ENCODE results near the gene NMNAT2.

The NMNAT2 gene

DNA sequence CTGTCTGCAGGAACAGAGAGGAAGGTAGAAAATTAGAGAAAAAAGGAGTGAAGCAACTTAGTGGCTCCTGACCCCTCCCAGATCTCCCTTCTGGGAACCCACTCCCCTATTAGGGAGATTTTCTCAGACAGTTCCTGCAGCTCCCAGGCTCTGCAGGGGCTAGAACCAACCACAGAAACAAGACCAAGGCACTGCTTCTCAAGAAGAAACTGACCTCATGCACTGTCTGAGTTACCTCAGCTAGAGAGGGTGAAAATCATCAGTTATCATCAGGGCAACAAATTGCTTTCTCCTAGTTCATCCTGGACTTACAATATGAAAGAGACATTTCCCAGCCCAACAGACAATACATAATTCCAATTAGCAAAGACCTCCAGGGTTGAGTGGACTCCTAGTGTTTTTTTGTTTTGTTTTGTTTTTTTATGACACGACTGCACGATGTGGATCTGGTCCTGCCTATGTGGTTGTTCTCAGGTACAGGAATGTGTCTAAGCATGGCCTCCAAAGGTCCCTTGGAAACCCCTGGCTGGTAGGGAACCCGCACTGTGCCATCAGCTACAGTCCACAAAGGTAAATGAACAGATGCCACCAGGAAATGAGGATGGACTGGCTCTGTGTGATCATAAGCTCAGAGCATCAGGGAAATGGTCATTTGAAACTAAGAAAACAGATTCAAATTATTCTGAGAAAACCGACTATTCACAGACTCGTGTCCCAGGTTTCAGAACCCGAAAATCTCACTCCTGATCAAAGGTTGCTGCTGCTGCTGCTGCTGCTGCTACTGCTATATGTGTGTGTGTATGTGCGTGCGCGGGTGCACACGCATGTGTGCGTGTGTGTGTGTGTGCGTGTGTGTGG lies 166.8 kb downstream of the NMNAT2 start:
- H2BK120ac ChIP-seq (ENCODE audit: low read depth, low read length), result no peak overlapping the region
- no peak overlapping the region for H3K4me3 ChIP-seq (ENCODE audit: low read length)
- no peak overlapping the region for H3K4me2 ChIP-seq (ENCODE audit: low read length)
- H3K4ac ChIP-seq (ENCODE audit: low read depth, low read length), result no peak overlapping the region
- H3K23ac ChIP-seq (ENCODE audit: low read length), result no peak overlapping the region
- H4K8ac ChIP-seq (ENCODE audit: low read depth, low read length), result no peak overlapping the region
- H2BK5ac ChIP-seq (ENCODE audit: low read length), result no peak overlapping the region
- no peaks in the 10 kb centered on the region for H3K79me1 ChIP-seq (ENCODE audit: low read length)
- H3K18ac ChIP-seq (ENCODE audit: low read length), result no peak overlapping the region
- no peak overlapping the region for H2BK15ac ChIP-seq (replicated peaks; ENCODE audit: low read depth)
- H3K56ac ChIP-seq (ENCODE audit: low read length), result no peak overlapping the region
- no CpG with 5 or more reads among the region's 12 CpGs for WGBS (ENCODE audit: extremely low coverage, insufficient coverage, low lambda C conversion rate)
- H3K9ac ChIP-seq (ENCODE audit: low read length), result no peak overlapping the region
- no peaks in the 10 kb centered on the region for H3K36me3 ChIP-seq (ENCODE audit: control insufficient read depth, insufficient read depth, low read length)
- no peaks in the 10 kb centered on the region for H3K4me1 ChIP-seq (ENCODE audit: control insufficient read depth, low read depth, low read length)
- DNase-seq, result no peak
- no peaks in the 10 kb centered on the region for H3K27me3 ChIP-seq (ENCODE audit: insufficient read depth, low read length, poor library complexity)
- no peak overlapping the region for H4K5ac ChIP-seq (ENCODE audit: low read length)
- no peak overlapping the region for H3K27ac ChIP-seq (ENCODE audit: low read depth, low read length)
- no peak overlapping the region for H2AK5ac ChIP-seq (ENCODE audit: low read length)
- no peaks in the 10 kb centered on the region for H3K79me2 ChIP-seq (ENCODE audit: control insufficient read depth, insufficient read depth, low read length)

DNA sequence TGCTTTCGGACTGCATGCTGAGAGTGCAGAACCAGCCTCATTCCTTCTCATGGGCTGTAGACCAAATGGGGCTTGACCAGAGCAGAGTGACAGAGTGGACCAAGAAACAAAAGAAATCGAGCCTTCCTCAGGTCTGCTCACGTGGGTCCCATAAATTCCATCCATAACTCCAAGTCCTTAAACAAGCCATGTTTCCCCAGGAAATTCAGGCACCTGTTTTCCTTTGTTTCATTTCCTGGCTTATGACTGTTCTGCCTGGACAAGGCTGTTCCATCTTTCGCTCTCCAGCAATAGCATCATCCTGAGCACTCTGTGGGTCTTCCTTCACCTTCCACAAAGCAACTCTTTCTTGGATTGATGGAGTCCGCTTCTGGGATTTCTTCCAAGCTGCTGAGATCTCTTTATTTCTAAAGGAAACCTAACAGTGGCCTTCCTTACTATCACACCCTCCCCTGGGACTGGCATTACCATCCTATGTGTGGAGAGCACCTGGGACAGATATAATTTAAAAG lies 168.2 kb downstream of the NMNAT2 start:
- Histone ChIP-seq H3K79me2 (ENCODE audit: control insufficient read depth, insufficient read depth, low read length) (no peaks in the 10 kb centered on the region), H3K79me1 (ENCODE audit: low read length) (no peaks in the 10 kb centered on the region), H3K27ac (ENCODE audit: low read depth, low read length) (no peak overlapping the region), H3K36me3 (ENCODE audit: control insufficient read depth, insufficient read depth, low read length) (no peaks in the 10 kb centered on the region), H2AK5ac (ENCODE audit: low read length) (no peak overlapping the region), H3K23ac (ENCODE audit: low read length) (no peak overlapping the region), H3K18ac (ENCODE audit: low read length) (no peak overlapping the region), H2BK5ac (ENCODE audit: low read length) (no peak overlapping the region), H3K4me3 (ENCODE audit: low read length) (no peak overlapping the region), H3K9ac (ENCODE audit: low read length) (no peak overlapping the region), H4K8ac (ENCODE audit: low read depth, low read length) (no peak overlapping the region), H3K27me3 (ENCODE audit: insufficient read depth, low read length, poor library complexity) (no peaks in the 10 kb centered on the region), H3K4ac (ENCODE audit: low read depth, low read length) (no peak overlapping the region), H4K5ac (ENCODE audit: low read length) (no peak overlapping the region), H3K56ac (ENCODE audit: low read length) (no peak overlapping the region), H3K4me1 (ENCODE audit: control insufficient read depth, low read depth, low read length) (no peaks in the 10 kb centered on the region), H2BK15ac (replicated peaks; ENCODE audit: low read depth) (no peak overlapping the region), H3K4me2 (ENCODE audit: low read length) (no peak overlapping the region), H2BK120ac (ENCODE audit: low read depth, low read length) (no peak overlapping the region)
- DNase-seq, result no peak
- WGBS (ENCODE audit: extremely low coverage, insufficient coverage, low lambda C conversion rate), result no CpG with 5 or more reads among the region's 5 CpGs

DNA sequence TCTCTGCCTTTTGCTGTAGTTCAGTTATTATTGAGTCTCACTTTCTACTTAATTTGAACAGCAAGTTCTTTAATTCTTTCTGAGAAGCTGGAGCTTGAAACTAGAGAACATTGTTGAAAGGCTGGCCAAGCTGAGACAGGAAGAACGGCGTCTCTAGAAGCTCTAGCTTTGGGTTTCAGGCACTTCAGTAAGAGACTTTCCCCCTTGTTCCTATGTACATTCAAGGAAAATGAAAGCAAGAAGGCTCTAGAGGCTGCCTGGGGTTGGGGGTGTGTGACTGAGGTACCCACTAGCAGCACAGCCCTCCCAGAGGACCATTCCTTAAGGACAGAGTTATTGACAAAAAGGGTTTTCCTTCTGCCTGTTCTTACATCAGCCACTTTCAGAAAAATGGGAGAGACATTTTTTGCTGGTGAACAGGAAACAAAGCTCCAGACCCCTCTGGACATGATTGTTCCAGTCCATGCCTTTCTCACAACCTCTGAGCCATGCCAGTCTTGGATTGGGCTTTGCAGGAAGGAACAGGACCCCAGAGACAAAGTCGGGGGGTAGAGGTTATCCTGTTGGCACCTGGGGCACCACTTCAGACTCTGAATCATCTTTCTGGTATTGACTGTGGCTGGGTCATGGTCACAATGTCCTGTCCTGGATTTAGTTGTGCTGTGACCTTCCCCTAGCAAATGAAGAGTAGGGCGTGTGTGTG lies 169.0 kb downstream of the NMNAT2 start:
- Histone ChIP-seq H3K18ac (ENCODE audit: low read length) (no peak overlapping the region), H3K9ac (ENCODE audit: low read length) (no peak overlapping the region), H2AK5ac (ENCODE audit: low read length) (no peak overlapping the region), H3K56ac (ENCODE audit: low read length) (no peak overlapping the region), H3K4me2 (ENCODE audit: low read length) (no peak overlapping the region), H3K27me3 (ENCODE audit: insufficient read depth, low read length, poor library complexity) (no peaks in the 10 kb centered on the region), H4K5ac (ENCODE audit: low read length) (no peak overlapping the region), H3K27ac (ENCODE audit: low read depth, low read length) (no peak overlapping the region), H3K23ac (ENCODE audit: low read length) (no peak overlapping the region), H3K4ac (ENCODE audit: low read depth, low read length) (no peak overlapping the region), H3K36me3 (ENCODE audit: control insufficient read depth, insufficient read depth, low read length) (no peaks in the 10 kb centered on the region), H3K79me1 (ENCODE audit: low read length) (no peaks in the 10 kb centered on the region), H2BK15ac (replicated peaks; ENCODE audit: low read depth) (no peak overlapping the region), H2BK120ac (ENCODE audit: low read depth, low read length) (no peak overlapping the region), H3K79me2 (ENCODE audit: control insufficient read depth, insufficient read depth, low read length) (no peaks in the 10 kb centered on the region), H3K4me1 (ENCODE audit: control insufficient read depth, low read depth, low read length) (no peaks in the 10 kb centered on the region), H3K4me3 (ENCODE audit: low read length) (no peak overlapping the region), H2BK5ac (ENCODE audit: low read length) (no peak overlapping the region), H4K8ac (ENCODE audit: low read depth, low read length) (no peak overlapping the region)
- DNase-seq, result no peak
- no CpG with 5 or more reads among the region's 4 CpGs for WGBS (ENCODE audit: extremely low coverage, insufficient coverage, low lambda C conversion rate)

DNA sequence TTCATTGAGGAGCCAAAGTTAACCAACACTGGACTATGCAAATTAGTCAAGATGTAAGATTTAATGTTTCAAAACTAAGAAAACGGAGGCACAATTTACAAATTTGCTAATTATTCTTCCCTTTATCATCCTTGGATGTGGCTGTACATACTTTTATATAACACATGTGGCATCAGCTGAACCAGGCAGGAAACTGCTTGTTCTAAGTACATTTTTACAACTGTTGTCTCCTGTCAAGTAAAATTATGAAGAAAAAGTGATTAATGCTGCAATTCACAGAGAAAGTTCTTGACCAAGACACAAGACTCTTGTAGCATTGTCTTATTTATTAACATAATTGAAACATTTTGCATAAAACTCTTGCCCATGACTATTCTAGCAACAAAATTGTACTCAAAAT lies 170.2 kb downstream of the NMNAT2 start:
- no peaks in the 10 kb centered on the region for H3K4me1 ChIP-seq (ENCODE audit: control insufficient read depth, low read depth, low read length)
- no peak overlapping the region for H3K56ac ChIP-seq (ENCODE audit: low read length)
- H3K36me3 ChIP-seq (ENCODE audit: control insufficient read depth, insufficient read depth, low read length), result no peaks in the 10 kb centered on the region
- no peak for DNase-seq
- no peak overlapping the region for H2BK120ac ChIP-seq (ENCODE audit: low read depth, low read length)
- no CpG with 5 or more reads among the region's 1 CpG for WGBS (ENCODE audit: extremely low coverage, insufficient coverage, low lambda C conversion rate)
- H2BK15ac ChIP-seq (replicated peaks; ENCODE audit: low read depth), result no peak overlapping the region
- no peaks in the 10 kb centered on the region for H3K79me2 ChIP-seq (ENCODE audit: control insufficient read depth, insufficient read depth, low read length)
- H3K4me2 ChIP-seq (ENCODE audit: low read length), result no peak overlapping the region
- no peak overlapping the region for H3K18ac ChIP-seq (ENCODE audit: low read length)
- H3K27me3 ChIP-seq (ENCODE audit: insufficient read depth, low read length, poor library complexity), result no peaks in the 10 kb centered on the region
- no peak overlapping the region for H3K9ac ChIP-seq (ENCODE audit: low read length)
- H4K5ac ChIP-seq (ENCODE audit: low read length), result no peak overlapping the region
- no peak overlapping the region for H4K8ac ChIP-seq (ENCODE audit: low read depth, low read length)
- no peak overlapping the region for H3K4ac ChIP-seq (ENCODE audit: low read depth, low read length)
- no peaks in the 10 kb centered on the region for H3K79me1 ChIP-seq (ENCODE audit: low read length)
- H2AK5ac ChIP-seq (ENCODE audit: low read length), result no peak overlapping the region
- H3K27ac ChIP-seq (ENCODE audit: low read depth, low read length), result no peak overlapping the region
- no peak overlapping the region for H3K4me3 ChIP-seq (ENCODE audit: low read length)
- H3K23ac ChIP-seq (ENCODE audit: low read length), result no peak overlapping the region
- H2BK5ac ChIP-seq (ENCODE audit: low read length), result no peak overlapping the region

DNA sequence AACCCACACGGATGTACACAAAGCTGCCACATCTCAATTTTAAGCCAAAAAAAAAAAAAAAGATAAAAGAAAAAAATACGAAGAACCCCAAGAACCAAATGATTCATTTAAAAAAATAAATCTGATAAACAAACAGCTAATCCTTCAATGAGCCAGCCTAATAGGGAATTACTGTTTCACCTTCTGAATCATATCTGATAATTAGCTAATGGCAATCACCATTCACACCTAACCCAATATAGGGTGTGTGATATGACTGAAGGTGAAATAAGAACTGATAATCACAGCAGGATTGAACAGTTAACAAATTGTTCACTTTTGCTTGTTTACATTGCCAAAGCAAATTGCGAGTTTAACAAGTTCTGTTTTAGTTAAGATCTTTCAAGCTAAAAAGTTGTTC lies 170.7 kb downstream of the NMNAT2 start:
- Histone ChIP-seq H3K18ac (ENCODE audit: low read length) (no peak overlapping the region), H3K27me3 (ENCODE audit: insufficient read depth, low read length, poor library complexity) (no peaks in the 10 kb centered on the region)

More for the DNA sequence above, 170.7 kb downstream of the NMNAT2 start:
- WGBS (ENCODE audit: extremely low coverage, insufficient coverage, low lambda C conversion rate), result no CpG with 5 or more reads among the region's 3 CpGs
- H4K8ac ChIP-seq (ENCODE audit: low read depth, low read length), result no peak overlapping the region
- H3K4me3 ChIP-seq (ENCODE audit: low read length), result no peak overlapping the region
- H3K27ac ChIP-seq (ENCODE audit: low read depth, low read length), result no peak overlapping the region
- no peaks in the 10 kb centered on the region for H3K79me2 ChIP-seq (ENCODE audit: control insufficient read depth, insufficient read depth, low read length)
- no peak overlapping the region for H2AK5ac ChIP-seq (ENCODE audit: low read length)
- H3K56ac ChIP-seq (ENCODE audit: low read length), result no peak overlapping the region
- H4K5ac ChIP-seq (ENCODE audit: low read length), result no peak overlapping the region
- no peak overlapping the region for H3K9ac ChIP-seq (ENCODE audit: low read length)
- H2BK120ac ChIP-seq (ENCODE audit: low read depth, low read length), result no peak overlapping the region
- no peak for DNase-seq
- H3K4ac ChIP-seq (ENCODE audit: low read depth, low read length), result no peak overlapping the region
- no peak overlapping the region for H3K23ac ChIP-seq (ENCODE audit: low read length)
- H3K4me1 ChIP-seq (ENCODE audit: control insufficient read depth, low read depth, low read length), result no peaks in the 10 kb centered on the region
- no peaks in the 10 kb centered on the region for H3K79me1 ChIP-seq (ENCODE audit: low read length)
- H3K4me2 ChIP-seq (ENCODE audit: low read length), result no peak overlapping the region
- no peaks in the 10 kb centered on the region for H3K36me3 ChIP-seq (ENCODE audit: control insufficient read depth, insufficient read depth, low read length)
- no peak overlapping the region for H2BK5ac ChIP-seq (ENCODE audit: low read length)
- H2BK15ac ChIP-seq (replicated peaks; ENCODE audit: low read depth), result no peak overlapping the region

All from mesendoderm (in vitro differentiated cells).